HepG2 (cell line): Measurements from ENCODE around the gene KLHL28. TPM values are rescaled to one million over a fixed set of nuclear protein-coding genes. Genes with fewer than 3 reads are reported as not detected.

Source experiments
- CBX5 ChIP-seq: sonication (generic); formaldehyde crosslinking; IDR thresholded peaks from 2 replicates; pipeline ENCODE4 v1.4.0; 2020; ENCODE audit warnings: missing genetic modification reagents, borderline replicate concordance
- FOSL2 ChIP-seq: sonication (generic); formaldehyde crosslinking; IDR thresholded peaks from 2 replicates; pipeline ENCODE4 v1.4.0; 2020; ENCODE audit warnings: missing genetic modification reagents
- FOXO1 ChIP-seq: sonication (generic); formaldehyde crosslinking; IDR thresholded peaks from 2 replicates; pipeline ENCODE4 v1.4.0; 2020; ENCODE audit warnings: missing genetic modification reagents
- FOXP1 ChIP-seq, 2 experiments: fragments of 450-650 bp in 1 of 2; IDR thresholded peaks; 2 replicates each; pipeline ENCODE4 v1.6.1; 2017 to 2018; ENCODE audit warnings: antibody characterized with exemption in 1 of 2
- GABPB1 ChIP-seq: IDR thresholded peaks from 2 replicates; pipeline ENCODE4 v1.6.1; 2016; ENCODE audit warnings: mild to moderate bottlenecking, missing genetic modification reagents, moderate library complexity, missing compliant biosample characterization
- HCFC1 ChIP-seq: fragments of 150-350 bp; IDR thresholded peaks from 2 replicates; pipeline ENCODE4 v1.6.1; 2014; ENCODE audit warnings: low read depth, low read length
- JUN ChIP-seq: sonication (generic); formaldehyde crosslinking; IDR thresholded peaks from 2 replicates; pipeline ENCODE4 v1.4.0; 2020; ENCODE audit warnings: mild to moderate bottlenecking, missing genetic modification reagents
- MAFF ChIP-seq: IDR thresholded peaks from 2 replicates; pipeline ENCODE4 v1.6.1; 2011; ENCODE audit warnings: low read depth, low read length, improper control_type of control experiment
- MAFK ChIP-seq, 2 experiments: IDR thresholded peaks in 1 of 2; conservative IDR thresholded peaks in 1 of 2; 2 replicates each; pipeline ENCODE4 v1.6.1; 2011; ENCODE audit warnings: improper control_type of control experiment in 2 of 2, low read length in 2 of 2
- MYC ChIP-seq: sonication (generic); formaldehyde crosslinking; IDR thresholded peaks from 2 replicates; pipeline ENCODE4 v1.9.0; 2021; ENCODE audit warnings: missing genetic modification reagents, borderline replicate concordance
- NFE2 ChIP-seq: sonication (generic); formaldehyde crosslinking; IDR thresholded peaks from 2 replicates; pipeline ENCODE4 v1.4.0; 2020; ENCODE audit warnings: missing genetic modification reagents
- NONO ChIP-seq, 2 experiments: fragments of 450-650 bp in 1 of 2; sonication (generic) in 1 of 2; formaldehyde crosslinking in 1 of 2; IDR thresholded peaks in 1 of 2; conservative IDR thresholded peaks in 1 of 2; 2 replicates each; pipeline versions ENCODE4 v1.6.1 to v1.8.0; 2017 to 2022; ENCODE audit warnings: mild to moderate bottlenecking in 1 of 2, missing genetic modification reagents in 1 of 2, moderate library complexity in 1 of 2
- NR3C1 ChIP-seq: sonication (generic); formaldehyde crosslinking; IDR thresholded peaks from 2 replicates; pipeline ENCODE4 v1.4.0; 2020; ENCODE audit warnings: missing genetic modification reagents
- PHF21A ChIP-seq: sonication (generic); formaldehyde crosslinking; IDR thresholded peaks from 2 replicates; pipeline ENCODE4 v1.5.0; 2020; ENCODE audit warnings: mild to moderate bottlenecking, missing genetic modification reagents
- REL ChIP-seq: sonication (generic); formaldehyde crosslinking; conservative IDR thresholded peaks from 2 replicates; pipeline ENCODE4 v1.8.0; 2022; ENCODE audit warnings: mild to moderate bottlenecking, missing genetic modification reagents, moderate library complexity
- REST ChIP-seq, 2 experiments: IDR thresholded peaks; 2 replicates each; pipeline ENCODE4 v1.6.1; 2011 to 2012; ENCODE audit warnings: low read length in 2 of 2, borderline replicate concordance in 1 of 2, low read depth in 1 of 2, mild to moderate bottlenecking in 1 of 2, moderate library complexity in 1 of 2
- SALL1 ChIP-seq: sonication (generic); formaldehyde crosslinking; IDR thresholded peaks from 2 replicates; pipeline ENCODE4 v1.8.0; 2022; ENCODE audit warnings: mild to moderate bottlenecking, missing genetic modification reagents
- SKI ChIP-seq: fragments of 450-650 bp; IDR thresholded peaks from one replicate; pipeline ENCODE4 v1.6.1; 2018; ENCODE audit warnings: mild to moderate bottlenecking; ENCODE audit not compliant: partially characterized antibody
- TEAD3 ChIP-seq: optimal IDR thresholded peaks from 2 replicates; pipeline ENCODE3; 2016; ENCODE audit warnings: borderline replicate concordance
- ZBTB25 ChIP-seq: IDR thresholded peaks from 2 replicates; pipeline ENCODE4 v1.6.1; 2018; ENCODE audit warnings: missing genetic modification reagents
- ZC3H13 ChIP-seq: sonication (generic); formaldehyde crosslinking; IDR thresholded peaks from 2 replicates; pipeline ENCODE4 v1.8.1; 2023; ENCODE audit warnings: mild to moderate bottlenecking, missing genetic modification reagents, moderate library complexity
- ZNF710 ChIP-seq: sonication (generic); formaldehyde crosslinking; IDR thresholded peaks from 2 replicates; pipeline ENCODE4 v1.5.0; 2020; ENCODE audit warnings: mild to moderate bottlenecking, missing genetic modification reagents, borderline replicate concordance
- ZNF792 ChIP-seq: IDR thresholded peaks from 2 replicates; pipeline ENCODE4 v1.6.1; 2016
- ZNF891 ChIP-seq: sonication (generic); formaldehyde crosslinking; IDR thresholded peaks from 2 replicates; pipeline ENCODE4 v1.5.0; 2020; ENCODE audit warnings: mild to moderate bottlenecking, missing genetic modification reagents
- polyA plus RNA-seq, 8 experiments: library from polyadenylated mRNA; depleted of rRNA in 3 of 8; stranded (reverse) in 7 of 8; unstranded in 1 of 8; fragments of >200 nt; fragmentation: Illumina TruSeq in 4 of 8; extraction: Trizol in 4 of 8; gene quantifications; 2 replicates each; pipeline versions ENCODE4 v1.2.1 to v1.2.3, GENCODE V29; 2011 to 2016; ENCODE audit warnings: low read depth in 4 of 8, missing spikeins in 1 of 8, mixed read lengths in 1 of 8; ENCODE audit not compliant: insufficient read depth in 1 of 8
- total RNA-seq, 5 experiments: library from RNA; depleted of rRNA; stranded (reverse); fragments of >200 nt; fragmentation: Illumina TruSeq; extraction: Trizol; gene quantifications; 2 replicates each; pipeline ENCODE4 v1.2.3, GENCODE V29; 2016; ENCODE audit warnings: low read depth in 1 of 5

The KLHL28 gene
- total and polyA plus RNA-seq, 2 of the 13 experiments (the other 11 are each of a cell fraction or from before 2014, with no cell fraction given): 3.4 to 6.6 TPM

GRCh38 chr14:44961554-44962333, at the start of gene KLHL28, which contains the start of gene TOGARAM1 (continued):
- 0 out of 2 replicates have a peak, but pooled peaks have one; percentile 5 for TF ChIP-seq MAFF
- TF ChIP-seq JUN (CRISPR knock-in tag): no peak
- TF ChIP-seq FOSL2 (CRISPR knock-in tag): peak; percentile 21; the same call in 1 of the 2 replicates
- peak; percentile 64 for TF ChIP-seq TEAD3 (CRISPR knock-in tag)
- TF ChIP-seq ZNF710 (CRISPR knock-in tag): peak; percentile 31; the same call in 1 of the 2 replicates
- TF ChIP-seq ZNF792 (CRISPR knock-in tag): peak; percentile 72
- TF ChIP-seq REST (IDR thresholded peaks at IDR 0.05; ENCODE audit: borderline replicate concordance in 1 of 2, low read depth in 1 of 2, low read length in 2 of 2): peak in 1 of 2 experiments; percentile 21; a peak in 1 of 4 replicates
- TF ChIP-seq SALL1: peak; percentile 77
- no peak for TF ChIP-seq NFE2
- no peak for TF ChIP-seq NONO (IDR thresholded peaks at IDR 0.05)
- peak; percentile 85 for TF ChIP-seq NONO (CRISPR knock-in tag; conservative IDR thresholded peaks at IDR 0.05)
- TF ChIP-seq CBX5 (CRISPR knock-in tag): peak; percentile 47; the same call in 1 of the 2 replicates
- no peak for TF ChIP-seq NR3C1 (CRISPR knock-in tag)
- peak; percentile 76 for TF ChIP-seq FOXO1 (CRISPR knock-in tag)
- TF ChIP-seq GABPB1: peak; percentile 99
- TF ChIP-seq REL (CRISPR knock-in tag): no peak
- peak; percentile 4; the same call in 1 of the 2 replicates for TF ChIP-seq FOXP1 (IDR thresholded peaks at IDR 0.05)
- peak; percentile 37; the same call in 1 of the 2 replicates for TF ChIP-seq FOXP1 (CRISPR knock-in tag; IDR thresholded peaks at IDR 0.05)
- TF ChIP-seq ZBTB25 (CRISPR knock-in tag): peak; percentile 39; the same call in 1 of the 2 replicates
- peak; percentile 40; the same call in 1 of the 2 replicates for TF ChIP-seq PHF21A (CRISPR knock-in tag)
- TF ChIP-seq MYC (CRISPR knock-in tag): peak; percentile 76; the same call in 1 of the 2 replicates
- TF ChIP-seq MAFK (conservative IDR thresholded peaks at IDR 0.05 in 1 of 2, IDR thresholded peaks at IDR 0.05 in 1 of 2; ENCODE audit: low read length in 2 of 2): no peak
- 0 out of 2 replicates have a peak, but pooled peaks have one; percentile 48 for TF ChIP-seq ZC3H13 (CRISPR knock-in tag)
- TF ChIP-seq ZNF891 (CRISPR knock-in tag): 0 out of 2 replicates have a peak, but pooled peaks have one; percentile 57
- TF ChIP-seq HCFC1: peak; percentile 95
- peak; percentile 21 for TF ChIP-seq SKI
